Measurements from ENCODE around the gene MAGIX.

MAGIX gene

DNA sequence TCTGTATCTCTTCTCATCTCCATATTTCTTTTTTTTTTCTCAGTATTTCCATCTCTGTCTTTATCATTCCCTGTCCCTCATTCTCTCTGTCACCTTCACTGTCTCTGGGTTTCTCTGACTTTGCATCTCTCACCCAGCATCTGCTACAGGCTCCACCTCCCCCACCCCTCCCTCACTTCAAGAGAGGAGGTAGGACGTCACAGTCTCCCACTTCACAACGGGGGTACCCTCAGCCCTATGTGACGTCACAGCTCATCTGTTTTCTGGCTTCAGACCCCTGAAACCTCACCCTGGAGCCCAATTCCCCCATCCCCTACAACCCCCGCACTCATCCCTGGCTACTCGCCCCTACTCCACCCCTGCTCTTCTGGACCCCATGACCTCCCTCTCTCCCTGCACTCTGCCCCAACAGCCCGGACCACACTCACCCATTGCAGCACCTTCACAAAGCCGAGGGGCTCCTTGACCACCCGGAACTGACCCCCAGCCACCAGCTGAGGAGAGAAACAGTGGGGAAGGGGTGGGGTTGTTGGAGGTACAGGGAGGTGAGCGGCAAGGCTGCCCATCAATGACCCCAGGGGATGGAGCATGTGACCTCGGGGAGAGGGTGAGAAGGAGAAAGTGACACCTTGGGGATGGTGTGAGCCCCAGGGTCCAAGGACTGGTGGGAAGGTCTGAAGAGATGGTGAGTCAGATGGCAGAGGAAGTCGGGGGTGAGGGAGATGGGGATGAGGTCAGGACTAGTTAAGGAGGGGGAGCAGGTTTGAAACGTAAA lies 36.2 kb downstream of the MAGIX start:
- Histone ChIP-seq H3K36me3 (no peaks in the 10 kb centered on the region), H3K27me3 (no peaks in the 10 kb centered on the region), H3K9me3 (no peaks in the 10 kb centered on the region), H3K4me1 (0 out of 2 replicates have a peak, but pooled peaks cover 2% of the 10 kb centered on the region), H3K4me3 (ENCODE audit: low read depth, low read length) (peak overlapping the region; percentile 71)
- DNase-seq = no peak
- TF ChIP-seq, protein P1, sequence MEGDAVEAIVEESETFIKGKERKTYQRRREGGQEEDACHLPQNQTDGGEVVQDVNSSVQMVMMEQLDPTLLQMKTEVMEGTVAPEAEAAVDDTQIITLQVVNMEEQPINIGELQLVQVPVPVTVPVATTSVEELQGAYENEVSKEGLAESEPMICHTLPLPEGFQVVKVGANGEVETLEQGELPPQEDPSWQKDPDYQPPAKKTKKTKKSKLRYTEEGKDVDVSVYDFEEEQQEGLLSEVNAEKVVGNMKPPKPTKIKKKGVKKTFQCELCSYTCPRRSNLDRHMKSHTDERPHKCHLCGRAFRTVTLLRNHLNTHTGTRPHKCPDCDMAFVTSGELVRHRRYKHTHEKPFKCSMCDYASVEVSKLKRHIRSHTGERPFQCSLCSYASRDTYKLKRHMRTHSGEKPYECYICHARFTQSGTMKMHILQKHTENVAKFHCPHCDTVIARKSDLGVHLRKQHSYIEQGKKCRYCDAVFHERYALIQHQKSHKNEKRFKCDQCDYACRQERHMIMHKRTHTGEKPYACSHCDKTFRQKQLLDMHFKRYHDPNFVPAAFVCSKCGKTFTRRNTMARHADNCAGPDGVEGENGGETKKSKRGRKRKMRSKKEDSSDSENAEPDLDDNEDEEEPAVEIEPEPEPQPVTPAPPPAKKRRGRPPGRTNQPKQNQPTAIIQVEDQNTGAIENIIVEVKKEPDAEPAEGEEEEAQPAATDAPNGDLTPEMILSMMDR (IDR thresholded peaks at IDR 0.05; ENCODE audit: low read depth, low read length) = no peak

DNA sequence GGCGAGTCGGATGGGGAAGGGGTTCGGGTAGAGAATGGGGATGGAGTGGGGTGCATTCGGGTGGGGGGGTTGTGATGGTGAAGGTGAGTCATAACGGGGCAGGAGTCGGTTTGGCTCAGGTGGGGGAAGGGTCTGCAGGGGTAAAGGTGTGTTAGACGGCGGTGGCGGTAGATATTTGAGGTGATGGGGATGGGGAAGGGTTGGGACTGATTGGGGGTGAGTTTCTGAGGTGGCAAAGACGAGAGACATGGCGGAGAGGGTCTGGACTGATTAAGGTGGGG lies 36.7 kb downstream of the MAGIX start:
- Histone ChIP-seq H3K9me3 (no peaks in the 10 kb centered on the region), H3K27me3 (no peaks in the 10 kb centered on the region), H3K4me3 (ENCODE audit: low read depth, low read length) (peak overlapping the region; percentile 71), H3K36me3 (no peaks in the 10 kb centered on the region), H3K4me1 (0 out of 2 replicates have a peak, but pooled peaks cover 2% of the 10 kb centered on the region)
- TF ChIP-seq, protein P1 (IDR thresholded peaks at IDR 0.05; ENCODE audit: low read depth, low read length) = no peak
- no peak for DNase-seq

DNA sequence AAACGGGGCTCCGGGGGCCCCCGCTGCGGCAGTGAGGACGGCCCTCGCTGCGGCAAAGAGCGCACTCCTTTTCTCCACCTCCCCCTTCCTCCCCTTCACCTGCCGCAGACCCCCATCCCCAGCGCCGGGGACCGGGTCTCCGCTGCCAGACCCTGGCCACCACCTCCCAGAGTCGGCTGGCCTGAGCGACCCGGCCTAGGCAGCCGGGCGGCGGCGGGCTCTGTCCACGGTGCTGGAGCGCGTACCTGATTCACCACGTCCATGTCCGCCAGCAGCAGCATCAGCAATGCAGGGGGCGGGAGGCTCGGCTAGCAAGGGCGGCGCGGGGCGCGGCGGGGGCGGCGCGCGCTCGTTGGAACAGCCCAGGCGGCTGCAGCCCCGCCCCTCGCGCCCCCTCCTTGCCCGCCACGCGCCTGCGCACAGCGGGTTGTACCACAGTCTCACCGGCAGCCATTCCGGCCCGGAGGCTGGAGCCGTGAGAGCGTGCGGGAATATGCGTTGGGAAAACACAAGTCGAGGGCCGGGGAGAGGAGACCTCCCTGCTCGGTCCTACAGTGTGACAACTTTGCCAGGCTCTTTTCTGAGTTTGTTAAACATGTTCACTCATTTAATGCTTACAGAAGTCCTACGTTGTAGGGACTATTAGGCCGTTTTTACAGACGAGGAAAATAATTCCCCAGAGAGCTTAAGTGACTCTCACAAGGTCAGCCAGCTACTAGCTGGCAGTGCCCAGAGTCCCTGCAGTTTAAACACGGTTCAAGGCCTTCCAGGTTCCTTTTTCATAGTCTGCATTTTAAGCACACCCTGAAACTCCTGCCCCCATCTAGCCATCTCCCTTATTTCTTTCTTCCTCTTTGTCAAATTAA lies 37.6 kb downstream of the MAGIX start, which contains the start of gene SYP:
Gene SYP (minus strand): TSS at position 288 of the 866 bp plus-strand sequence. CDS start 7 bp downstream, at position 281.
- H3K9me3 ChIP-seq = no peaks in the 10 kb centered on the region
- H3K4me3 ChIP-seq (ENCODE audit: low read depth, low read length) = peak within 1 kb of the TSS; percentile 71
- TF ChIP-seq, protein P1 (IDR thresholded peaks at IDR 0.05; ENCODE audit: low read depth, low read length) = no peak
- H3K27me3 ChIP-seq = no peaks in the 10 kb centered on the region
- H3K4me1 ChIP-seq = 0 out of 2 replicates have a peak, but pooled peaks cover 2% of the 10 kb centered on the region
- peak; percentile 89 for DNase-seq
- no peaks in the 10 kb centered on the region for H3K36me3 ChIP-seq

DNA sequence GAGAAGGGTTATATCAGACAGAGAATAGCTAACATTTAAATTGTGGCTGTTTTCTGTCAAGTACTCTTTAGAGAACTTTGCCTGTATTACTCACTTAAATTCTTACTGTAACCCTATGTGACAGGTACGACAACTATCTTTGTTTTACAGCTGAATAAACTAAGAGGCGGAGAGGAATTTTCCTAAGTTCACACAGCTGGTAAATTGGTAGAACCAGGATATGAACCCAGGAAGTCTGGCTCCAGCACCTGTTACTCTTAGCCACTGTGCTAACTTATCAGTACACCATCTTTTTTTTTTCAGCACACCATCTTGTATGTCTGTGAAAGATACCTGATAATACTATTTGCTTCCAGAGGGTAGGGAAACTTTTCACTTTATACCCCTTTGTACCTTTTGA lies 39.5 kb downstream of the MAGIX start:
- H3K4me1 ChIP-seq = 0 out of 2 replicates have a peak, but pooled peaks cover 2% of the 10 kb centered on the region
- H3K4me3 ChIP-seq (ENCODE audit: low read depth, low read length) = no peak overlapping the region
- H3K9me3 ChIP-seq = no peaks in the 10 kb centered on the region
- no peak for DNase-seq
- TF ChIP-seq, protein P1 (IDR thresholded peaks at IDR 0.05; ENCODE audit: low read depth, low read length) = no peak
- H3K36me3 ChIP-seq = no peaks in the 10 kb centered on the region
- no peaks in the 10 kb centered on the region for H3K27me3 ChIP-seq

DNA sequence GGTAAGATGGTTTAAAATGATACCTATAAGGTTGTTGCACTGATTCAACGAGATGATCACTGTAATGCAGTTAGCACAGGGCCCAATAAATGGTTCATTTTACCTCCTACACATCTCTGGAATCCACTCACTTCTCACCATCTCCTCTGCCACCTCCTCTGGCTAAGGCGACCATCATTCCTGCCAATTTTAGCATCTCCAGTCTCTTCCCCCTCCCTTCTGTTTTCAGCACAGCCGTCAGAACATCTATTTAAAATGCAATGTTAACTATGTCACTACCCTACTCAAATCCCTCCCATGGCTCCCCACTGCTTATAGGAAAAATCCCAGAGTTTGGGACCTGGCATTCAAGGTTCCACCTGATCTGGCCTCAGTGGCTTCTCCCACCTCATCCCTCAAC lies 41.0 kb downstream of the MAGIX start:
- no peak overlapping the region for H3K4me3 ChIP-seq (ENCODE audit: low read depth, low read length)
- H3K9me3 ChIP-seq = no peaks in the 10 kb centered on the region
- H3K36me3 ChIP-seq = no peaks in the 10 kb centered on the region
- DNase-seq = no peak
- TF ChIP-seq, protein P1 (IDR thresholded peaks at IDR 0.05; ENCODE audit: low read depth, low read length) = no peak
- H3K4me1 ChIP-seq = 0 out of 2 replicates have a peak, but pooled peaks cover 2% of the 10 kb centered on the region
- H3K27me3 ChIP-seq = no peaks in the 10 kb centered on the region
